Panc1 (cell line): Measurements from ENCODE around the gene MRAS. TPM values are rescaled to one million over a fixed set of nuclear protein-coding genes. Genes with fewer than 3 reads are reported as not detected.

Experiments
- ATAC-seq: fragments of 200-7000 bp; cut with Tn5 transposase; 2 replicates; pipeline ENCODE4 v1.9.1; 2020; ENCODE audit warnings: mild to moderate bottlenecking, moderate library complexity
- BruUV-seq: library from RNA; stranded (reverse); fragments of 400-500 nt; replicated peaks from 2 replicates; lab custom pipeline; 2021; lab: Mats Ljungman, UMichigan
- CTCF ChIA-PET: fragments of 300-600 bp; sonication (Branson Sonifier 250); formaldehyde crosslinking; loops from one replicate; lab custom pipeline; 2022; ENCODE audit warnings: antibody characterized with exemption; lab: Charles Lee
- POLR2A ChIA-PET: fragments of 300-600 bp; sonication (Branson Sonifier 250); formaldehyde crosslinking; loops from one replicate; lab custom pipeline; 2022; ENCODE audit warnings: antibody characterized with exemption; lab: Charles Lee
- DNase-seq: peaks from one replicate; pipeline ENCODE4 v3.0.0-alpha.2; 2010; ENCODE audit warnings: low read depth, low spot score
- H3K27ac ChIP-seq: 2 replicates; pipeline ENCODE4 v1.5.1; 2011; ENCODE audit warnings: mild to moderate bottlenecking, low read length, inconsistent platforms
- H3K27me3 ChIP-seq: fragments of 200-500 bp; sonication (Bioruptor generic); 2 replicates; pipeline ENCODE4 v1.6.0; 2014; ENCODE audit warnings: low read length, inconsistent platforms; ENCODE audit not compliant: control insufficient read depth, insufficient read depth
- H3K36me3 ChIP-seq: fragments of 200-500 bp; sonication (Bioruptor generic); 2 replicates; pipeline ENCODE4 v1.5.1; 2014; ENCODE audit warnings: inconsistent platforms, mild to moderate bottlenecking, low read length, moderate library complexity; ENCODE audit not compliant: control insufficient read depth, insufficient read depth
- H3K4me1 ChIP-seq: 2 replicates; pipeline ENCODE4 v1.5.1; 2011; ENCODE audit warnings: inconsistent platforms, mild to moderate bottlenecking, low read length, moderate library complexity; ENCODE audit not compliant: control insufficient read depth, insufficient read depth
- H3K4me3 ChIP-seq, 2 experiments: 2 replicates each; pipeline ENCODE4 v1.5.1; 2011 to 2012; ENCODE audit warnings: low read depth in 2 of 2, low read length in 2 of 2, mild to moderate bottlenecking in 2 of 2, inconsistent platforms in 1 of 2, moderate library complexity in 1 of 2
- H3K9me3 ChIP-seq: fragments of 200-500 bp; sonication (Bioruptor generic); 2 replicates; pipeline ENCODE4 v1.5.1; 2014; ENCODE audit warnings: low read depth, mild to moderate bottlenecking, inconsistent platforms, low read length, moderate library complexity; ENCODE audit not compliant: control insufficient read depth, insufficient read depth
- CTCF ChIP-seq: fragments of 450-650 bp; IDR thresholded peaks from 2 replicates; pipeline ENCODE4 v1.5.1; 2017; ENCODE audit warnings: mild to moderate bottlenecking
- POLR2AphosphoS5 ChIP-seq: IDR thresholded peaks from 2 replicates; pipeline ENCODE4 v1.6.1; 2012; ENCODE audit warnings: mild to moderate bottlenecking, low read depth, low read length, moderate library complexity
- SIN3A ChIP-seq: IDR thresholded peaks from 2 replicates; pipeline ENCODE4 v1.6.1; 2012; ENCODE audit warnings: low read depth, mild to moderate bottlenecking, low read length, moderate library complexity, borderline replicate concordance; ENCODE audit not compliant: insufficient read depth
- TCF7L2 ChIP-seq: IDR thresholded peaks from 2 replicates; pipeline ENCODE4 v1.6.1; 2011; ENCODE audit warnings: mild to moderate bottlenecking, low read depth, low read length, inconsistent platforms
- in situ Hi-C: cut with HindIII; loops from 2 replicates; pipeline ENCODE4 v1.10.0; 2016; ENCODE audit warnings: low sequenced_read_pairs, low pct_unique_long_range_greater_than_20kb
- intact Hi-C: fragments of 100-400 bp; cut with micrococcal nuclease; formaldehyde crosslinking; loops from one replicate; pipeline ENCODE4 v1.10.0; 2022; ENCODE audit not compliant: unreplicated experiment
- total RNA-seq: library from RNA; stranded (reverse); gene quantifications from one replicate; pipeline ENCODE4 v1.2.1, GENCODE V29; 2021; ENCODE audit not compliant: unreplicated experiment
- TF ChIP-seq, protein P1 (sequence below), 2 experiments: IDR thresholded peaks; 2 replicates each; pipeline ENCODE4 v1.6.1; 2011 to 2012; ENCODE audit warnings: low read depth in 2 of 2, control low read depth in 1 of 2, low read length in 1 of 2, mild to moderate bottlenecking in 1 of 2, moderate library complexity in 1 of 2; ENCODE audit not compliant: insufficient read depth in 1 of 2

Gene MRAS
- total RNA-seq, 1 experiment from 2014 or later, result 14.2 TPM

GRCh38 chr3:138407236-138407907 is 59.0 kb downstream of the MRAS start:
- Histone ChIP-seq H3K36me3 (no peaks in the 10 kb centered on the region), H3K27ac (no peak overlapping the region), H3K4me1 (no peaks in the 10 kb centered on the region), H3K27me3 (no peaks in the 10 kb centered on the region), H3K9me3 (no peaks in the 10 kb centered on the region), H3K4me3 (no peak overlapping the region)
- TF ChIP-seq TCF7L2 (no peak), POLR2AphosphoS5 (no peak), SIN3A (no peak), CTCF (no peak)
- TF ChIP-seq, protein P1, sequence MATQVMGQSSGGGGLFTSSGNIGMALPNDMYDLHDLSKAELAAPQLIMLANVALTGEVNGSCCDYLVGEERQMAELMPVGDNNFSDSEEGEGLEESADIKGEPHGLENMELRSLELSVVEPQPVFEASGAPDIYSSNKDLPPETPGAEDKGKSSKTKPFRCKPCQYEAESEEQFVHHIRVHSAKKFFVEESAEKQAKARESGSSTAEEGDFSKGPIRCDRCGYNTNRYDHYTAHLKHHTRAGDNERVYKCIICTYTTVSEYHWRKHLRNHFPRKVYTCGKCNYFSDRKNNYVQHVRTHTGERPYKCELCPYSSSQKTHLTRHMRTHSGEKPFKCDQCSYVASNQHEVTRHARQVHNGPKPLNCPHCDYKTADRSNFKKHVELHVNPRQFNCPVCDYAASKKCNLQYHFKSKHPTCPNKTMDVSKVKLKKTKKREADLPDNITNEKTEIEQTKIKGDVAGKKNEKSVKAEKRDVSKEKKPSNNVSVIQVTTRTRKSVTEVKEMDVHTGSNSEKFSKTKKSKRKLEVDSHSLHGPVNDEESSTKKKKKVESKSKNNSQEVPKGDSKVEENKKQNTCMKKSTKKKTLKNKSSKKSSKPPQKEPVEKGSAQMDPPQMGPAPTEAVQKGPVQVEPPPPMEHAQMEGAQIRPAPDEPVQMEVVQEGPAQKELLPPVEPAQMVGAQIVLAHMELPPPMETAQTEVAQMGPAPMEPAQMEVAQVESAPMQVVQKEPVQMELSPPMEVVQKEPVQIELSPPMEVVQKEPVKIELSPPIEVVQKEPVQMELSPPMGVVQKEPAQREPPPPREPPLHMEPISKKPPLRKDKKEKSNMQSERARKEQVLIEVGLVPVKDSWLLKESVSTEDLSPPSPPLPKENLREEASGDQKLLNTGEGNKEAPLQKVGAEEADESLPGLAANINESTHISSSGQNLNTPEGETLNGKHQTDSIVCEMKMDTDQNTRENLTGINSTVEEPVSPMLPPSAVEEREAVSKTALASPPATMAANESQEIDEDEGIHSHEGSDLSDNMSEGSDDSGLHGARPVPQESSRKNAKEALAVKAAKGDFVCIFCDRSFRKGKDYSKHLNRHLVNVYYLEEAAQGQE (IDR thresholded peaks at IDR 0.05; ENCODE audit: insufficient read depth in 1 of 2, low read depth in 2 of 2, low read length in 1 of 2), result no peak
- BruUV-seq, result no TSS peak
- DNase-seq (no peak), ATAC-seq (no peak)
- ChIA-PET CTCF (no interaction called here), POLR2A (no interaction called here)
- in situ Hi-C loops (no loop called here), intact Hi-C loops (loop anchor here (10.0 kb wide), 1 partner anchor 73 kb away; no protein-coding TSS in a partner anchor)

- intact Hi-C loops, result loop anchor here (10.0 kb wide), 1 partner anchor 74 kb away; no protein-coding TSS in a partner anchor
- CTCF ChIA-PET, result no interaction called here
- Histone ChIP-seq H3K27me3 (no peaks in the 10 kb centered on the region), H3K4me3 (no peak overlapping the region), H3K4me1 (no peaks in the 10 kb centered on the region), H3K36me3 (no peaks in the 10 kb centered on the region), H3K9me3 (no peaks in the 10 kb centered on the region), H3K27ac (no peak overlapping the region)
- POLR2A ChIA-PET, result interaction anchor here (0.7 kb wide), 1 partner anchor 25 kb away, joined by 3 read pairs; no protein-coding TSS in a partner anchor
- no peak for DNase-seq
- no peak for TF ChIP-seq SIN3A
- TF ChIP-seq POLR2AphosphoS5, result no peak
- no peak for TF ChIP-seq CTCF
- TF ChIP-seq, protein P1 (IDR thresholded peaks at IDR 0.05; ENCODE audit: insufficient read depth in 1 of 2, low read depth in 2 of 2, low read length in 1 of 2), result no peak
- no peak for TF ChIP-seq TCF7L2
- BruUV-seq, result no TSS peak
- in situ Hi-C loops, result no loop called here
- ATAC-seq, result no peak
Observed at GRCh38 chr3:138408751-138409570, 60.6 kb downstream of the MRAS start.
